NCI-H2029 (cell line): ENCODE data around the gene ZFR.
"Not testable (repeated sequence)": the region's sequence is repeated elsewhere in the genome, so short reads cannot be mapped to it uniquely, and the experiment has no call there.

ENCODE experiments used
- DNase-seq: peaks from one replicate; lab custom pipeline; 2025; lab: John Stamatoyannopoulos, UW

ZFR gene

DNA sequence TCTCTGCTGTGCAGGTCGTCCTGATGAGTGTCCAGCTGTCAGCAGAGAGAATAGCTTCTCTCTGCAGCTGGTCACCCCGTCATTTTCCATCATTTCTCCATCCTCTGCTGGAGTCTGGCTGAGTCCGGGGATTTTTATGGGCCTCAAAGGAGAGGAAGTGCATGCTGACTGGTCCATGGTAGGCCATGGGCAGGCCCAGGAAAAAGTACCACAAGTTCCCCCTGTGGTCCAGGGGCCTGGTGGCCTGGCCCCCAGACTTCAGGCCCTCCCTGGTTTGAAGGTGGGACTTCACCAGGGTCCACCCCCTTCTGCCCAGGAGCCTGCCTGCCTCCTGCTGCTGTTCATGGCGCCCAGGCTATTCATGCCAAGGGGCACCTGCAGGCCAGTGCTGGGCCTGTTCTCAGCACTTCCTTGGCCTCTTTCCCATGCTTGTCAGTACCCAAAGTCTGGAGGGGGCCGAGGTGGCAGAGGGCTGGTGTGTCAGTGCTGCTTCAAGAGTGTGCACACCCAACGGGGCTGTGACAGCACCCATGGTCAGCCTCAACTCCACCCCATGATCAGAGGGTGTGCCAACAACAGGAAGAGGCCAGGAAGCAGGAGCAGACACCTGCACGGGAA lies 124.5 kb downstream of the ZFR start:
- no peak for DNase-seq

DNA sequence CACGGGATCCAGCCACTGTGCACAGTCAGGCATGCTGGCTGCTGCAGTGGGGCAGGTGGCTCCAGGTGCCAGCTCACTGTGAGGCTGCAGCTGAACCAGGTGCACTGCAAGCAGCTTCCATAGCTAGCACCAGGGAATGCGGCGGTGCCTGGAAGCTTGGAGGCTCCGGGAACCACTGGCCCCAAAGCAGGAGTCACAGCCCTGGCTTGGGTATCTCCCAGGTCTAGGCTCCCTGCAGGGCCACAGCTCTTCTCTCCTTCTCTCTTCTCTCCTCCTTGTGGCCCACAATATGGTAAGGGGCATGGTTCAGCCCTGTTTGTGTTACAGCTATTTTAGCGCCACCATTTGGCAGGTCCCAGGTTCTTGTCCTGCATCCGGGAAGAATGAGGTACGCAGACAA lies 125.1 kb downstream of the ZFR start:
- no peak for DNase-seq

- no peak for DNase-seq
These were observed 127.5 kb downstream of the ZFR start for GRCh38 chr5:32317041-32317440.

GRCh38 chr5:32315221-32316014 lies 129.1 kb downstream of the ZFR start:
- DNase-seq = no peak

- no peak for DNase-seq
These were observed 129.9 kb downstream of the ZFR start for GRCh38 chr5:32314658-32315057.

DNA sequence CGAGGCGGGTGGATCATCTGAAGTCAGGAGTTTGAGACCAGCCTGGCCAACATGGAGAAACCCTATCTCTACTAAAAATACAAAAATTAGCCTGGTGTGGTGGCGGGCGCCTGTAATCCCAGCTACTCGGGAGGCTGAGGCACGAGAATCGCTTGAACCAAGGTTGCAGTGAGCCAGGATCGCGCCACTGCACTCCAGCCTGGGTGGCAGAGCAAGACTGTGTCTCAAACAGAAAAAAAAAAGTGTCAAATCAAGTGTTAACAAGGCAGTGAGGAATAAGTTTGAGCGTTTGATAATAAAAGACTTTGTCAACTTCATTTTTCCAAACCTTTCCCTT lies 130.4 kb downstream of the ZFR start:
- DNase-seq = not testable (repeated sequence)

DNA sequence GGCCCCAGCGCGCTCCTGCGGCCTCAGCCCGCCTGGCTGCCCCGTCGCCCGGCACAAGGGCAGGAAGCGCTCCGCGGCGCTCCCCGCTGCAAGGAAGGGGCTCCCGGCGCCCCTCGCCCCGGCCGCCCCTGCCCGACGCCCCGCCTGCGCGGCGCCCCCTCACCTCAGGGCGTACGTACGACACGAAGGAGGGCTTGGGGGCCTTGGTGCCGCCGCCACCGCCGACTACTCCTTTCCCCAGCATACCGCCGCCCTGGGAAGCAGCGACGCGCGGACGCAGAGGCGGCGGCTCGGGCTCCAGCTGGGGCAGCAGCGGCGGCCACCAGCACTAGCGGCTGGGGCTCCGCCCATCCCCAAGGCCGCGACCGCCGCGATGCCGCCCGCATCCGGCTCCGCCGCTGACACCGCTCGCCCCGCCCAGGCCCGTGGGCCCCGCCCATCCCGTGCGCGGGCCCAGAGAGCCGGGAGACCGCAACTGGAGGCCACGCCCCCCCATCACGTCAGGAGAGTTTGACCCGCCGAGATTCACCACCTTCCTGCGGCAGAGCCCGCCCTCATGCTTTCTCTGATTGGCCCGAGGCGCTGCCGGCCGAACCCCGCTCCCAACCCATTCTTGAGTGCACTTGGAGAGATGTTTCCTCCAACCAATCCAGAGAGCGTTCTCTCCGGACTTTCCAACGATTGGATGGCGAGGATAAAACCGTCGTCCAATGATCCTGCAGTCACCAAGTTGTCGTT lies 131.8 kb downstream of the ZFR start, which contains the start of gene MTMR12:
MTMR12 (minus strand) TSS at position 345 of the 738 bp plus-strand sequence; CDS start at position 244, 101 bp downstream.
- DNase-seq = peak; percentile 99

DNA sequence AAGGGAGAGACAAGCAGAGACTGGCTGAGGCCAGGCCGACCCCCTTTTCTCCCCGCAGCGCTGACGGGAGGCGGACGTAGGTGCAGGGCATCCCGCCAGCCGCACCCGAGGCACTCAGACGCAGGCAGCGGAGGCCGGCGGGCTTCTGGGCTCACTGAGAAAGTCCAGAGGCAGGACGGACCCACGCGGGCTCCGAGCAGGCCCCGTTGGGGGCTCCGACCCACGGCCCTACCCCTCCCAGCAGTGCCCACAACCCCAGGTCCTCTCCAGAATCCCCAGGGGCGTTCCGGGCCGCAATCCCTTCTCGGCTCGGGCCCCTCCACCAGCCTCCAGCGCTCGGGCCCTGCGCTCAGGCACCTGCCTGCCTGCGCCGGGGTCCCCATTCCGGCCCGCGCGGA lies 132.3 kb downstream of the ZFR start:
- DNase-seq = peak; percentile 27

- DNase-seq = no peak
These were observed 132.9 kb downstream of the ZFR start for GRCh38 chr5:32311404-32312196.

DNA sequence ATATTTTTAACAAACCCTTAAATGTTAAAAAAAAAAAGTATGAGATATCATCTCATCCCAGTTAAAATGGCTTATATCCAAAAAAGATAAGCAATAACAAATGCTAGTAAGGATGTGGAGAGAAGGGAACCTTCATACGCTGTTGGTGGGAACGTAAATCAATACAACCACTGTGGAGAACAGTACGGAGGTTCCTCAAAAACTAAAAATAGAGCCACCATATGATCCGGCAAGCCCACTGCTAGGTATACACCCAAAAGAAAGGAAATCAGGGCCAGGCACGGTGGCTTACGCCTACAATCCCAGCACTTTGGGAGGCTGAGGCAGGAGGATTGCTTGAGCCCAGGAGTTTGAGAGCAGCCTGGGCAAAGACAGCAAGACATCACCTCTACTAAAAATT lies 134.8 kb downstream of the ZFR start:
- no peak for DNase-seq

- DNase-seq = no peak
These were observed 135.6 kb downstream of the ZFR start for GRCh38 chr5:32308946-32309345.

- DNase-seq = no peak
These were observed 136.8 kb downstream of the ZFR start for GRCh38 chr5:32307769-32308194.

- DNase-seq = no peak
These were observed 139.9 kb downstream of the ZFR start for GRCh38 chr5:32304622-32305021.
